Keratinocyte (primary cell): ENCODE results near the gene ABR. TPM values are rescaled to one million over a fixed set of nuclear protein-coding genes. Genes with fewer than 3 reads are reported as not detected.
A peak's percentile ranks its signal among the peaks of the same experiment; 100 is the strongest.

ENCODE experiments used
- DNase-seq: peaks from one replicate; pipeline ENCODE4 v3.0.0-alpha.2; 2011; ENCODE audit warnings: low read depth, missing footprints, low spot score
- FAIRE-seq: peaks from 2 replicates; lab custom pipeline; 2011; peaks lifted over from hg19 to GRCh38; lab: Jason Lieb, UNC
- H2AFZ ChIP-seq: 2 replicates; pipeline ENCODE4 v1.6.0; 2012; ENCODE audit warnings: low read length, control low read depth, inconsistent platforms; ENCODE audit not compliant: control insufficient read depth
- H3K27ac ChIP-seq: 2 replicates; pipeline ENCODE4 v1.5.1; 2011; ENCODE audit warnings: low read length; ENCODE audit not compliant: control insufficient read depth, insufficient read depth
- H3K27me3 ChIP-seq: 3 replicates; pipeline ENCODE4 v1.6.0; 2011; ENCODE audit warnings: low read length; ENCODE audit not compliant: control insufficient read depth, insufficient read depth; ENCODE audit errors: extremely low read depth
- H3K36me3 ChIP-seq, 2 experiments: 2 replicates in 1 of 2; 3 replicates in 1 of 2; pipeline ENCODE4 v1.5.1; 2011; ENCODE audit warnings: low read length in 2 of 2, mild to moderate bottlenecking in 1 of 2; ENCODE audit not compliant: control insufficient read depth in 2 of 2, insufficient read depth in 2 of 2; ENCODE audit errors: extremely low read depth in 1 of 2
- H3K4me1 ChIP-seq: 3 replicates; pipeline ENCODE4 v1.5.1; 2011; ENCODE audit warnings: low read length; ENCODE audit not compliant: control insufficient read depth, insufficient read depth; ENCODE audit errors: extremely low read depth
- H3K4me2 ChIP-seq: 3 replicates; pipeline ENCODE4 v1.6.0; 2011; ENCODE audit warnings: low read depth, low read length; ENCODE audit not compliant: control insufficient read depth, insufficient read depth; ENCODE audit errors: extremely low read depth
- H3K4me3 ChIP-seq, 3 experiments: fragments of 200-600 bp in 1 of 3; sonication (generic) in 1 of 3; 2 replicates in 2 of 3; 3 replicates in 1 of 3; pipeline ENCODE4 v1.5.1; 2011 to 2016; ENCODE audit warnings: low read length in 3 of 3, mild to moderate bottlenecking in 3 of 3, control low read depth in 2 of 3, inconsistent platforms in 1 of 3, low read depth in 1 of 3, mixed read lengths in 1 of 3, mixed run types in 1 of 3, moderate library complexity in 1 of 3; ENCODE audit not compliant: control insufficient read depth in 2 of 3, insufficient read depth in 2 of 3; ENCODE audit errors: extremely low read depth in 1 of 3
- H3K79me2 ChIP-seq: 2 replicates; pipeline ENCODE4 v1.6.0; 2012; ENCODE audit warnings: low read length; ENCODE audit not compliant: control insufficient read depth, insufficient read depth
- H3K9ac ChIP-seq: 3 replicates; pipeline ENCODE4 v1.6.0; 2011; ENCODE audit warnings: low read length; ENCODE audit not compliant: control insufficient read depth, insufficient read depth; ENCODE audit errors: extremely low read depth
- H3K9me1 ChIP-seq: 3 replicates; pipeline ENCODE4 v1.6.0; 2011; ENCODE audit warnings: low read length; ENCODE audit not compliant: control insufficient read depth, insufficient read depth; ENCODE audit errors: extremely low read depth
- H3K9me3 ChIP-seq: 2 replicates; pipeline ENCODE4 v1.5.1; 2012; ENCODE audit warnings: low read depth, low read length; ENCODE audit not compliant: control insufficient read depth
- H4K20me1 ChIP-seq: 3 replicates; pipeline ENCODE4 v1.6.0; 2011; ENCODE audit warnings: low read length; ENCODE audit not compliant: control insufficient read depth, insufficient read depth; ENCODE audit errors: extremely low read depth
- CTCF ChIP-seq, 3 experiments: IDR thresholded peaks in 1 of 3; conservative IDR thresholded peaks in 1 of 3; optimal IDR thresholded peaks in 1 of 3; 2 replicates in 2 of 3; 3 replicates in 1 of 3; pipeline versions ENCODE3 to v1.5.1; 2011; ENCODE audit warnings: low read length in 3 of 3, mild to moderate bottlenecking in 3 of 3, moderate library complexity in 2 of 3, control low read depth in 1 of 3, inconsistent platforms in 1 of 3; ENCODE audit not compliant: insufficient read depth in 2 of 3; ENCODE audit errors: extremely low read depth in 1 of 3
- EZH2 ChIP-seq: IDR thresholded peaks from one replicate; pipeline ENCODE4 v1.6.1; 2012; ENCODE audit warnings: inconsistent platforms, mild to moderate bottlenecking, low read length, moderate library complexity
- dilution Hi-C: fragments of 300-500 bp; cut with MboI; formaldehyde crosslinking; loops from one replicate; pipeline ENCODE4 v1.7.0; 2020; ENCODE audit warnings: low sequenced_read_pairs; ENCODE audit not compliant: extremely low pct_ligation_motif_present
- polyA plus RNA-seq, 5 experiments: library from polyadenylated mRNA; depleted of rRNA in 3 of 5; stranded (reverse) in 3 of 5; stranded (forward) in 1 of 5; unstranded in 1 of 5; fragments of >200 nt; gene quantifications; 1 replicate in 1 of 5; 2 replicates in 3 of 5; 3 replicates in 1 of 5; pipeline versions ENCODE4 v1.2.1 to v1.2.3, GENCODE V29; 2011 to 2012; ENCODE audit warnings: missing spikeins in 2 of 5, low read depth in 1 of 5, low replicate concordance in 1 of 5

ABR gene
- polyA plus RNA-seq, 1 donor (not counting 4 experiments of a cell fraction or from before 2014, with no cell fraction given), result 17.3 TPM

- dilution Hi-C loops, result no loop called here
- H3K27ac ChIP-seq, result no peak overlapping the region
- DNase-seq (no peak), FAIRE-seq (peak; percentile 39)
- no peak overlapping the region for H3K9ac ChIP-seq
- peaks cover 4 to 14% of the 10 kb centered on the region in 2 experiments for H3K36me3 ChIP-seq
- H2AFZ ChIP-seq, result no peak overlapping the region
- H3K9me1 ChIP-seq, result peaks cover 2% of the 10 kb centered on the region
- H3K4me3 ChIP-seq, result no peak overlapping the region
- H3K4me1 ChIP-seq, result peaks cover 23% of the 10 kb centered on the region
- TF ChIP-seq CTCF (optimal IDR thresholded peaks at IDR 0.05 in 1 of 3, IDR thresholded peaks at IDR 0.05 in 1 of 3, conservative IDR thresholded peaks at IDR 0.05 in 1 of 3; ENCODE audit: extremely low read depth in 1 of 3, insufficient read depth in 2 of 3, low read length in 3 of 3) (no peak), EZH2 (no peak)
- no peaks in the 10 kb centered on the region for H3K27me3 ChIP-seq
- H3K9me3 ChIP-seq, result no peaks in the 10 kb centered on the region
- no peaks in the 10 kb centered on the region for H4K20me1 ChIP-seq
- no peaks in the 10 kb centered on the region for H3K79me2 ChIP-seq
- no peak overlapping the region for H3K4me2 ChIP-seq
Observed at GRCh38 chr17:1096215-1096614, 83.6 kb downstream of the ABR start.

GRCh38 chr17:1095853-1096173, 84.0 kb downstream of the ABR start:
- no peak for TF ChIP-seq CTCF (optimal IDR thresholded peaks at IDR 0.05 in 1 of 3, IDR thresholded peaks at IDR 0.05 in 1 of 3, conservative IDR thresholded peaks at IDR 0.05 in 1 of 3; ENCODE audit: extremely low read depth in 1 of 3, insufficient read depth in 2 of 3, low read length in 3 of 3)
- no peak for TF ChIP-seq EZH2
- Histone ChIP-seq H3K9me3 (no peaks in the 10 kb centered on the region), H2AFZ (no peak overlapping the region), H3K9me1 (peaks cover 2% of the 10 kb centered on the region), H3K4me3 (no peak overlapping the region), H3K9ac (no peak overlapping the region), H3K27ac (no peak overlapping the region), H3K36me3 (peaks cover 4 to 15% of the 10 kb centered on the region in 2 experiments), H3K79me2 (no peaks in the 10 kb centered on the region), H3K27me3 (no peaks in the 10 kb centered on the region), H3K4me1 (peaks cover 25% of the 10 kb centered on the region), H4K20me1 (no peaks in the 10 kb centered on the region), H3K4me2 (no peak overlapping the region)
- dilution Hi-C loops, result no loop called here
- no peak for DNase-seq
- no peak for FAIRE-seq
